ENCODE data around the gene GABBR2.

GABBR2 gene

DNA sequence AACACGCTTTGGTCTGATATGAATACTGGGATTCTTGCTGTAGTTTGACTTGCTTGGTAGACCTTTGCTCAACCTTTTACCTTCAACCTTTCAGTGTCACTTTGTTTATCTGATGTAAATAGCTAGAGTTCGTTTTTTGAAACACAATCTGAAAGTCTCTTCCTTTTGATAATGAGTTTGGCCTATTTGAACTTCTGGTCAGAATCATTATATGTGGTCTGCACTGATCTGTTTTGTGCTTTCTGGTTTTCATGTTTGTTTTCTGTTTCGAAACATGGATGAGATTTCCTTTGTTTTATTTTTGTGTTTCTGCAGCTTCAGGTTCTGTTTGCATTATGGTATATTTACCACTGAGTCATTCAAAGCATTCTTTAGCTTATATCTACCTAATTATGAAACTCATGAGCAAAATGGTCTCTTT lies 217.5 kb downstream of the GABBR2 start:
- TF ChIP-seq, protein P1, sequence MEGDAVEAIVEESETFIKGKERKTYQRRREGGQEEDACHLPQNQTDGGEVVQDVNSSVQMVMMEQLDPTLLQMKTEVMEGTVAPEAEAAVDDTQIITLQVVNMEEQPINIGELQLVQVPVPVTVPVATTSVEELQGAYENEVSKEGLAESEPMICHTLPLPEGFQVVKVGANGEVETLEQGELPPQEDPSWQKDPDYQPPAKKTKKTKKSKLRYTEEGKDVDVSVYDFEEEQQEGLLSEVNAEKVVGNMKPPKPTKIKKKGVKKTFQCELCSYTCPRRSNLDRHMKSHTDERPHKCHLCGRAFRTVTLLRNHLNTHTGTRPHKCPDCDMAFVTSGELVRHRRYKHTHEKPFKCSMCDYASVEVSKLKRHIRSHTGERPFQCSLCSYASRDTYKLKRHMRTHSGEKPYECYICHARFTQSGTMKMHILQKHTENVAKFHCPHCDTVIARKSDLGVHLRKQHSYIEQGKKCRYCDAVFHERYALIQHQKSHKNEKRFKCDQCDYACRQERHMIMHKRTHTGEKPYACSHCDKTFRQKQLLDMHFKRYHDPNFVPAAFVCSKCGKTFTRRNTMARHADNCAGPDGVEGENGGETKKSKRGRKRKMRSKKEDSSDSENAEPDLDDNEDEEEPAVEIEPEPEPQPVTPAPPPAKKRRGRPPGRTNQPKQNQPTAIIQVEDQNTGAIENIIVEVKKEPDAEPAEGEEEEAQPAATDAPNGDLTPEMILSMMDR (conservative IDR thresholded peaks at IDR 0.05; ENCODE audit: control insufficient read depth, insufficient read depth, low read depth, low read length): no peak
- no peak for DNase-seq (ENCODE audit: low read depth)

GRCh38 chr9:98488571-98489312 lies 220.0 kb downstream of the GABBR2 start:
- H3K4me3 ChIP-seq (ENCODE audit: control insufficient read depth, low read depth, low read length): no peak overlapping the region
- peak; percentile 96 for DNase-seq (ENCODE audit: low read depth)
- TF ChIP-seq, protein P1 (conservative IDR thresholded peaks at IDR 0.05; ENCODE audit: control insufficient read depth, insufficient read depth, low read depth, low read length): peak; percentile 37

More for the DNA sequence above, 217.5 kb downstream of the GABBR2 start:
- H3K4me3 ChIP-seq (ENCODE audit: control insufficient read depth, low read depth, low read length): no peak overlapping the region

GRCh38 chr9:98485706-98486105 lies 223.0 kb downstream of the GABBR2 start:
- H3K4me3 ChIP-seq (ENCODE audit: control insufficient read depth, low read depth, low read length): no peak overlapping the region
- TF ChIP-seq, protein P1 (conservative IDR thresholded peaks at IDR 0.05; ENCODE audit: control insufficient read depth, insufficient read depth, low read depth, low read length): no peak
- DNase-seq (ENCODE audit: low read depth): no peak

DNA sequence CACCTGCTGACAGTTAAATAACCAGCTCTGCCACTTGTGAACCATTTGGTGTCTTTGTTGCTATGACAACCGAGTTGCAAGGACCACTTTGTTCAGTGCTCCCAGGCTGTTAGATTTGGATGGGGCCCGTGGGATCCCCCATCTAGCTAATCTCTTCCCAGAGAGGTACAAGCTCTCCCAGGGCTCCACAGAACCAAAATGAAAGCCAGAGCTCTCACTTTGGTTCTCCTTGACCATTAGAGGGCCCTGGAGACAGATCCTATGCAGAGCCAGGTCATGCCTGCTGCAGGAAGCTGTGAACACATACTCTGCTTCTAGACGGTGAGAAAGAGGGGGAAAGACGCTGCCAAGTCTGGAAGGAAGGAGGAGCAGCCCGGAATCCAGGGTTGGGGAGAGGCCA lies 224.6 kb downstream of the GABBR2 start:
- TF ChIP-seq, protein P1 (conservative IDR thresholded peaks at IDR 0.05; ENCODE audit: control insufficient read depth, insufficient read depth, low read depth, low read length): peak; percentile 16
- H3K4me3 ChIP-seq (ENCODE audit: control insufficient read depth, low read depth, low read length): no peak overlapping the region
- peak; percentile 44 for DNase-seq (ENCODE audit: low read depth)

DNA sequence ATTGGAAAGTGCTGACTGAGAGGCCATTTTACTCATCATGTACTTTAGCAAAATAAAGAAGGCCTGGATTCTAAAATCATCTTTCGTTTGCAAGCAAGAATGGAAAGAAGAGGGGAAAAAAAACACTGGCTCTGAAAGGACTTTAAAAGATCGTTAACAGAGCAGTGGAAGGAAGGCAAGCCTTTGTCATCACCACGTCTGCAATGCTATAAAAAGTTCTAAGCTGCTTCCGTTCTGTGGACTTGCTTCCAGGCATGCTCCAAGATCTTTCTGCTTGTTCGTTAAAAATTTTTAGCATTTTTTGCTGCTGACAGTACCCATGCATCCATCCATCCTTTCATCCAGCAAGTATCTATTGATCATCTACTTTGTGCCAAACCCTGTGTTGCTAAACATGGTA lies 226.5 kb downstream of the GABBR2 start:
- TF ChIP-seq, protein P1 (conservative IDR thresholded peaks at IDR 0.05; ENCODE audit: control insufficient read depth, insufficient read depth, low read depth, low read length): no peak
- no peak overlapping the region for H3K4me3 ChIP-seq (ENCODE audit: control insufficient read depth, low read depth, low read length)
- no peak for DNase-seq (ENCODE audit: low read depth)

DNA sequence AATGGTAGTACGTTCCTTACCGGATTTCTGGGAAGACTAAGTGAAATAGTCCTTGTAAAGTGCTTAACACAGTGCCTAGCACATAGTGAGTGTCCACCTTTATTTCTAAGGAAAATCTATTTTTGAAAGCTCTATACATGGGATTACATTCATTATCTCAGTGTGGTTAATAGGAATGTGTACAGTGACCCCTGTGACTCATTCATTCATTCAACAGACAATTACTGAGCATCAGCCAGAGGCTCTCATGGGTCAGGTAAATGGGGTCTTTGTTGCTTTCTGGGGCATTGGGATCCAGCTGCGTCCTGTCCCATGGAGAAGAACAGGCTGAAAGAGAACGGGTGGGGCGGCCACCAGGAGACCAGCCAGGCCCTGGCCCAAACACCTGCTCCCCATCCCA lies 227.1 kb downstream of the GABBR2 start:
- no peak overlapping the region for H3K4me3 ChIP-seq (ENCODE audit: control insufficient read depth, low read depth, low read length)
- TF ChIP-seq, protein P1 (conservative IDR thresholded peaks at IDR 0.05; ENCODE audit: control insufficient read depth, insufficient read depth, low read depth, low read length): no peak
- peak; percentile 15 for DNase-seq (ENCODE audit: low read depth)

Measured in fibroblast of mammary gland (primary cell).